OCI-LY7 (cell line): Measurements from ENCODE around the gene SORBS2.

ENCODE experiments used
- EZH2phosphoT487 ChIP-seq: fragments of 200-600 bp; sonication (generic); IDR thresholded peaks from 2 replicates; pipeline ENCODE4 v1.6.1; 2018; ENCODE audit warnings: low read depth, borderline replicate concordance, mild to moderate bottlenecking, mixed run types, antibody characterized with exemption, low read length, moderate library complexity, mixed read lengths
- TF ChIP-seq, protein P1 (sequence below): fragments of 200-600 bp; sonication (generic); conservative IDR thresholded peaks from 2 replicates; pipeline ENCODE4 v1.5.1; 2014; ENCODE audit warnings: mild to moderate bottlenecking, antibody characterized with exemption, low read length, moderate library complexity, mixed read lengths

DNA sequence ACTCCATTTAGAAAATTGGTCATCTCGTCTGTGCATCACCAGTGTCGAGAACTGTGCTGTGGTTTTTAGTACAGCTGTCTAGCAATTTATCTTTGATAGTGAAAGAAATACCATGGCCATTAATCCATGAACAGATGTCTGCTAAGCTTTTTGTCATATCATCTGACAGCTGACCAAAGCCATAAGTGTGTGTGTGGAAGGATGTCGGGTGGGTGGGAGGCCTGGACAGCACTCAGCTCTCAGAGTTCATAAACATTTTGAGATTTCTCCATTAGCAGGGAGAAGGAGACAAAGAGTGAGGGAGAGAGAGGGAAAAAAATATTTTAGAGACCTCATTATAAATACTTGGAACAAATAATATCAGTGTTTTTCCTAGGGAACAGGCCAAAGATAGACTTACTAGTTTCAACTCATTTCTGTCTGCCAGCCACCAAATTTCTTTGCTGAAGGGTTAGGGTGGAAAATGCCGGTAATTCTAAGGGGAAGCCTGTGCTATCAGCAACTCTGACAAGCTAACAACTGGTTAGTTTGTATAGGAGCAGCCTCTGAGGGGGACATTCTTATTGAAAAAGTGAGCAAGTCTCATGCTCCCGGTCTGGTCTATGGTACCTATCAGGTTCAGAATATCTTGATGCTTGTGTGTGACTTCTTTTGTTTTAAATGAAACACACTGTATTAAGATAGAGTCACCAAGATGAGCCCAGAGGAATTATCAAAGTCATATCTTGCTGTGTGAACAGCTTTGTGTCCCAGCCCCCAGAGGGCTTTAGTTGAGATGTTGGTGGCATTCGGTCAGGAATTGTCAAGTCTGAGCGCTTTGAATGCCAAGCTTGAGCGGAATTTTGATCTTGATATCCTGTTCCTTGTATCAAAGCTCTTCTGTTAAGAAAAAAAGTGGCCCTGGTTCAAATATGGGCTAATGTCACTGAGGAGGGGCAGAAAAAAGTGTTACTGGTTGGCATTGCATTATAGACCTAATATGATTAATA is 234.7 kb downstream of the SORBS2 start:
- TF ChIP-seq, protein P1, sequence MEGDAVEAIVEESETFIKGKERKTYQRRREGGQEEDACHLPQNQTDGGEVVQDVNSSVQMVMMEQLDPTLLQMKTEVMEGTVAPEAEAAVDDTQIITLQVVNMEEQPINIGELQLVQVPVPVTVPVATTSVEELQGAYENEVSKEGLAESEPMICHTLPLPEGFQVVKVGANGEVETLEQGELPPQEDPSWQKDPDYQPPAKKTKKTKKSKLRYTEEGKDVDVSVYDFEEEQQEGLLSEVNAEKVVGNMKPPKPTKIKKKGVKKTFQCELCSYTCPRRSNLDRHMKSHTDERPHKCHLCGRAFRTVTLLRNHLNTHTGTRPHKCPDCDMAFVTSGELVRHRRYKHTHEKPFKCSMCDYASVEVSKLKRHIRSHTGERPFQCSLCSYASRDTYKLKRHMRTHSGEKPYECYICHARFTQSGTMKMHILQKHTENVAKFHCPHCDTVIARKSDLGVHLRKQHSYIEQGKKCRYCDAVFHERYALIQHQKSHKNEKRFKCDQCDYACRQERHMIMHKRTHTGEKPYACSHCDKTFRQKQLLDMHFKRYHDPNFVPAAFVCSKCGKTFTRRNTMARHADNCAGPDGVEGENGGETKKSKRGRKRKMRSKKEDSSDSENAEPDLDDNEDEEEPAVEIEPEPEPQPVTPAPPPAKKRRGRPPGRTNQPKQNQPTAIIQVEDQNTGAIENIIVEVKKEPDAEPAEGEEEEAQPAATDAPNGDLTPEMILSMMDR = no peak
- no peak for TF ChIP-seq EZH2phosphoT487
